ENCODE data around the gene PHLPP1.

Gene PHLPP1

DNA sequence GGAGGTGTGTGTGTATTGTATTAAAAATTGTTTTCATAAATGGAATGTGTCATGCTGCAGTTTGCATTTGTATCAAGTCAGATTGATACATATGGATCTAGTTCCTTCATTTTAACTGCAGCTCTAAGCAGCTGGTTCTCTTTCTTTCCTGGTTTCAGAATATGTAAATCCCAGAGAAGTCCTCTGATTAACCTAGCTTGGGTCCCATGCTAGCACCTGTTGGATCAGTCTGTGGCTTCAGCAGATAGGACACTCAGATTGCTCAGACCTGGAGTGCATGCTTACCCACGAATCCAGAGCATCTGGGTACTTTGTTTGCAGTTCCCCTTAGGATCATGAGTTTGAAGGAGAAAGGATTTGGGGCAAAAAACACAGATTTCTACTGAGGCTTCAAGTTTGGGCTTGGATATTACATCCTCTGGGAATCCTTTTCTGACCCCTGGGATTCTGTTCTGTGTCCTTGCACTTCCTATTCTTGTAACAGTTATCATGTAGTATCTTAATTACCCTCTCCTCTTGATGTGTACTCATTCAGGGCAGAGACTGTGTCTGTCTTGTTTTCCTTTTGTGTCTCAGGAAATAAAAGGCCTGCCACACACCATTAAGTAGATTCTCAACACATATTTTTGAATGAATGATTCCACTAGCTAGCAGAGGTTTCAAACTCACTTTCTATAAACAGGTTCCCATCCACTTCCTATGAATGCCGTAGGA is 142.1 kb downstream of the PHLPP1 start:
- TF ChIP-seq, protein P1, sequence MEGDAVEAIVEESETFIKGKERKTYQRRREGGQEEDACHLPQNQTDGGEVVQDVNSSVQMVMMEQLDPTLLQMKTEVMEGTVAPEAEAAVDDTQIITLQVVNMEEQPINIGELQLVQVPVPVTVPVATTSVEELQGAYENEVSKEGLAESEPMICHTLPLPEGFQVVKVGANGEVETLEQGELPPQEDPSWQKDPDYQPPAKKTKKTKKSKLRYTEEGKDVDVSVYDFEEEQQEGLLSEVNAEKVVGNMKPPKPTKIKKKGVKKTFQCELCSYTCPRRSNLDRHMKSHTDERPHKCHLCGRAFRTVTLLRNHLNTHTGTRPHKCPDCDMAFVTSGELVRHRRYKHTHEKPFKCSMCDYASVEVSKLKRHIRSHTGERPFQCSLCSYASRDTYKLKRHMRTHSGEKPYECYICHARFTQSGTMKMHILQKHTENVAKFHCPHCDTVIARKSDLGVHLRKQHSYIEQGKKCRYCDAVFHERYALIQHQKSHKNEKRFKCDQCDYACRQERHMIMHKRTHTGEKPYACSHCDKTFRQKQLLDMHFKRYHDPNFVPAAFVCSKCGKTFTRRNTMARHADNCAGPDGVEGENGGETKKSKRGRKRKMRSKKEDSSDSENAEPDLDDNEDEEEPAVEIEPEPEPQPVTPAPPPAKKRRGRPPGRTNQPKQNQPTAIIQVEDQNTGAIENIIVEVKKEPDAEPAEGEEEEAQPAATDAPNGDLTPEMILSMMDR (conservative IDR thresholded peaks at IDR 0.05; ENCODE audit: low read depth, low read length), result no peak
- no peak for DNase-seq (ENCODE audit: low read depth)
- no peak overlapping the region for H3K4me3 ChIP-seq (ENCODE audit: low read length)

DNA sequence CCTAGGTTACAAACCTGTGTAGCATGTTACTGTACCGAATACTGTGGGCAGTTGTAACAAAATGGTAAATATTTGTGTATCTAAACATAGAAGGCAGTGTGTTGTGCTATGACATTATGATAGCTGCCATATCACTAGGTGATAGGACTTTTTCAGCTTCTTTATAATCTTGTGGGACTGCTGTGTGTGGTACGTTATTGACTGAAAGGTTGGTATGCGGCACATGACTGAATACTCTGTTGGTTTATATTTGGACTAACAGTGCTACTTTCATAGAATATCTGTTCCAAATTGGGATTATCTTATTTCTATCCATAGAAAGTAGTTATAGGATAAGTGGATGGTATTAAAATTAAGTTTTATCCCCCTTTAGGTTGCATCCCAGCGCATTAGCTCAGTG is 144.7 kb downstream of the PHLPP1 start:
- no peak for DNase-seq (ENCODE audit: low read depth)
- H3K4me3 ChIP-seq (ENCODE audit: low read length), result no peak overlapping the region
- TF ChIP-seq, protein P1 (conservative IDR thresholded peaks at IDR 0.05; ENCODE audit: low read depth, low read length), result no peak

DNA sequence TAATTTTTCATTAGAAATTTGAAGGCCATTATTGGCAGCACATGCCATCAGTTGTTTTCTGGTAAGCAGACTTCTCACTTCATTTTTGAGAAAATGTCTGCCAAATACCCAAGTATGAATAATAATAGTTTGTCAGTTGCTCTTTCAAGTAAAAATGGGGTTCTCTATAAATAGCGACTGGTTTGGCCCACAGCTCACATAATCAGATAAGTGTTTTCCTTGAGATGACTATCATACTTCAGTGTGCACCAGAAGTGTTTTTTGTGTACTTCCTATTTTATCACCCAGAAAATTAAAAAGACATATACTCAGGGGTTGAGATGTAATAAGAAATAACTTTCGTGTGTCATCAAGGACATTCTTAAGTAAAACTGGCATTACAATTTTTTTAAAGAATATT is 147.1 kb downstream of the PHLPP1 start:
- DNase-seq (ENCODE audit: low read depth), result no peak
- TF ChIP-seq, protein P1 (conservative IDR thresholded peaks at IDR 0.05; ENCODE audit: low read depth, low read length), result no peak
- H3K4me3 ChIP-seq (ENCODE audit: low read length), result no peak overlapping the region

DNA sequence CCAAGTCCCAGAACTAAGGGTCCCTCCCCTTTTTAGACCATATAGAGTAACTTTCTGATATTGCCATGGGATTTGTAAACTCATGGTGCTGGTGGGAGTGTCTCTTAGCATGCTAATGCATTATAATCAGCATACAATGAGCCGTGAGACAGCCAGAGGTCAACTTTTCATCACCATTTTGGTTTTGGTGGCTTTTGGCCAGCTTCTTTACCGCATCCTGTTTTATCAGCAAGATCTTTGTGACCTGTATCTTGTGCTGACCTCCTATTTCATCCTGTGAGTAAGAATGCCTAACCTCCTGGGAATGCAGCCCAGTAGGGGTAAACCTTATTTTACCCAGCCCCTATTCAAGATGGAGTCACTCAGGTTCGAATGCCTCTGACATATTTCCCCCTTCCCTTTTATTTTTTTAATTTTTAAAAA is 148.2 kb downstream of the PHLPP1 start:
- DNase-seq (ENCODE audit: low read depth), result no peak
- TF ChIP-seq, protein P1 (conservative IDR thresholded peaks at IDR 0.05; ENCODE audit: low read depth, low read length), result no peak
- H3K4me3 ChIP-seq (ENCODE audit: low read length), result no peak overlapping the region

DNA sequence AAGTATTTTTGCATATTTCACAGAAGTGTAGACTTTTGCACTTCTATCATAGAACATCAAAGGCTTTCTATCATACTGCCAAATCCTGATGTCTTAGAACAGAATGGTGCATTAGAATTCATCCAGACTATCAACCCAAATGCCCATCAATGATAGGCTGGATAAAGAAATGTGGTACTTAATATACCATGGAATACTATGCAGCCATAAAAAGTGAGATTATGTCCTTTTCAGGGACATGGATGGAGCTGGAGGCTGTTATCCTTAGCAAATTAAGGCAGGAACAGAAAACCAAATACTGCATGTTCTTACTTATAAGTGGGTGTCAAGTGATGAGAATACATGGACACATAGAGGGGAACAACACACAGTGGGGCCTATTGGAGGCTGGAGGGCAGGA is 150.2 kb downstream of the PHLPP1 start:
- TF ChIP-seq, protein P1 (conservative IDR thresholded peaks at IDR 0.05; ENCODE audit: low read depth, low read length), result no peak
- H3K4me3 ChIP-seq (ENCODE audit: low read length), result no peak overlapping the region
- no peak for DNase-seq (ENCODE audit: low read depth)

DNA sequence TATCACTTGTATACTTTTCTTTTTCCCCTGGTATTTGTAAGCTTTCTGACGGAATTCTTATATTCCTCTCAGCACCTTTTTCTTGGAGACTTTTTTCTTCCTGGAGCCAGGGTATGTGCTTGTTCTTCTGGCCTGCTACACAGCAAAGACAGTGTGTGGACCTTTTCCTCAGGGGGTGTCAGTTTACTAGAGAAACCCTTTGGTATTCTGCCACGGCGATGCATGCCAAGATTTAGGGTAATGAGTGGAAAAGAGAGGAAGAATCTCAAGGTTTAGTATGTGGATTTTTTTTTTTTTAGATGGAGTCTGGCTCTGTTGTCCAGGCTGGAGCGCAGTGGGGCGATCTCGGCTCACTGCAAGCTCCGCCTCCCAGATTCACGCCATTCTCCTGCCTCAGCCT is 152.2 kb downstream of the PHLPP1 start:
- no peak for DNase-seq (ENCODE audit: low read depth)
- no peak overlapping the region for H3K4me3 ChIP-seq (ENCODE audit: low read length)
- TF ChIP-seq, protein P1 (conservative IDR thresholded peaks at IDR 0.05; ENCODE audit: low read depth, low read length), result no peak

DNA sequence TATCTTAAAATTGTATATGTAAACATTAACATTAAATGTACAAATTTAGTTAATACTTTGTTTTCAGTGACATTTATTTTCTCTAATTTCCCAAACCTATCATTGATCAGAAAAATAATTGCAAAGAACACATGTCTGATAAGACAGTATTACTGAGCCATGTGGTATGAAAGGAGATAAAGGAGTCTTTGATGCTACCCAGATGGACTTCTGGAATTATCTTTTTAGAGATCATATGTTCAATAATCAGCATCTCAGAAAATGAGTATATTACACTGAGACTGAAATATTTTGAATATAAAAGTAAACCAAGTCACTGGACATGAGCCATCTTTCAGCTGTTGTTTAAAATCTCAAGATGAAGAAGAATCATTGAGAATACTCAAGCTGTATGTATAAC is 153.3 kb downstream of the PHLPP1 start:
- no peak for DNase-seq (ENCODE audit: low read depth)
- no peak overlapping the region for H3K4me3 ChIP-seq (ENCODE audit: low read length)
- TF ChIP-seq, protein P1 (conservative IDR thresholded peaks at IDR 0.05; ENCODE audit: low read depth, low read length), result no peak

All from retinal pigment epithelial cell (primary cell).